ENCODE data around the gene UHRF2. TPM values are rescaled to one million over a fixed set of nuclear protein-coding genes. Genes with fewer than 3 reads are reported as not detected.

UHRF2 gene
- total and polyA plus RNA-seq, 8 donors = 12.8 to 30.0 (median 17.5) TPM

DNA sequence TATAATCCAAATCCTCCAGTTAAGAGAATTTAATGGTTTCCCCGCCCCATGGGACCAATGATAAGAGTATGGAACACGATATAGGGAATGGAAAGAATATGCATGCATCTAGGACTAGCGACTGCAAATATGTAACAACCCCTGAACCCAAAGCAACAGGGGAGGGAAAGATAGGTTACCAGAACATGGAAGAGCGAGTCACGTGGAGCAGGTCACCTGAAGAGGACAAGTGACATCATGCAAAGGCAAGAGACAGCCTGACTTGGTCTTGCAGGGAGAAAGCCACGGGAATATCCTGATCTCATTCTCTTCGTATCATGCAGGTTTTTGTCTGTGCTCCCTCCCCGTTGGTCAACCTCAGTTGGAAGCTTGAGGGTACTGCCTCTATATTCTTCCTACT, 4.7 kb upstream of the UHRF2 start:
- ATAC-seq (no peak), FAIRE-seq (no peak), DNase-seq (no peak)
- no peaks in the 10 kb centered on the region for H3K36me3 ChIP-seq
- H3K27me3 ChIP-seq = no peaks in the 10 kb centered on the region
- no peaks in the 10 kb centered on the region for H3K4me1 ChIP-seq
- no peak overlapping the region for H3K4me3 ChIP-seq
- H3K27ac ChIP-seq = no peak overlapping the region
- TF ChIP-seq CTCF (IDR thresholded peaks at IDR 0.05) = no peak
- WGBS, 2 donors = 83 to 87% methylated on average over 8 of the region's 8 CpGs
- no peaks in the 10 kb centered on the region for H3K9me3 ChIP-seq
- intact Hi-C loops (cut with DNase I) = no loop called here

GRCh38 chr9:6409811-6410210, 3.2 kb upstream of the UHRF2 start:
- H3K4me3 ChIP-seq = no peak overlapping the region
- H3K4me1 ChIP-seq = no peaks in the 10 kb centered on the region
- no peaks in the 10 kb centered on the region for H3K36me3 ChIP-seq
- no peaks in the 10 kb centered on the region for H3K9me3 ChIP-seq
- FAIRE-seq (no peak), DNase-seq (no peak), ATAC-seq (no peak)
- WGBS, 2 donors = 76 to 80% methylated on average over 3 of the region's 3 CpGs
- intact Hi-C loops (cut with DNase I) = no loop called here
- H3K27me3 ChIP-seq = no peaks in the 10 kb centered on the region
- no peak overlapping the region for H3K27ac ChIP-seq
- no peak for TF ChIP-seq CTCF (IDR thresholded peaks at IDR 0.05)

DNA sequence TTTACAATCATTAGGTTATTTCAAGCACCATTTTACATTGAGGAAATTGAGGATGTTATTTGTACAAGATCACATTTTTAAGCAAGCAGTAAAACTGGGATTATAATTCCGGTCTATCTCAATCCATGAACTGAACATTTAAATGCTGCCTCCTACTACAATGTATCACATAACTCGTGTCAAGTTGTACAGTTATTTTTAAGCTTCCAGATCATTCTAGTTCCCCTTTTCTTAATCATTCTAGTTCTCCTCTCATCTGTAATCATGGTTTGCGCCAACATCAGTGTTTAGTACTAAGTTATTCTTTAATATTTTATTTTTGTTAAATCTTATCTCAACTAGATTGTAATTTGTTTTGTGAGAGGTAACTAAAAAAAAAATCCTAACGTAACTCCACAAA, 2.4 kb upstream of the UHRF2 start:
- DNase-seq (no peak), ATAC-seq (no peak), FAIRE-seq (no peak)
- intact Hi-C loops (cut with DNase I) = no loop called here
- Histone ChIP-seq H3K9me3 (no peaks in the 10 kb centered on the region), H3K36me3 (no peaks in the 10 kb centered on the region), H3K27me3 (no peaks in the 10 kb centered on the region), H3K4me1 (no peaks in the 10 kb centered on the region), H3K4me3 (no peak overlapping the region), H3K27ac (no peak overlapping the region)
- TF ChIP-seq CTCF (IDR thresholded peaks at IDR 0.05) = no peak
- WGBS, 2 donors = 79 to 88% methylated on average over 4 of the region's 4 CpGs

DNA sequence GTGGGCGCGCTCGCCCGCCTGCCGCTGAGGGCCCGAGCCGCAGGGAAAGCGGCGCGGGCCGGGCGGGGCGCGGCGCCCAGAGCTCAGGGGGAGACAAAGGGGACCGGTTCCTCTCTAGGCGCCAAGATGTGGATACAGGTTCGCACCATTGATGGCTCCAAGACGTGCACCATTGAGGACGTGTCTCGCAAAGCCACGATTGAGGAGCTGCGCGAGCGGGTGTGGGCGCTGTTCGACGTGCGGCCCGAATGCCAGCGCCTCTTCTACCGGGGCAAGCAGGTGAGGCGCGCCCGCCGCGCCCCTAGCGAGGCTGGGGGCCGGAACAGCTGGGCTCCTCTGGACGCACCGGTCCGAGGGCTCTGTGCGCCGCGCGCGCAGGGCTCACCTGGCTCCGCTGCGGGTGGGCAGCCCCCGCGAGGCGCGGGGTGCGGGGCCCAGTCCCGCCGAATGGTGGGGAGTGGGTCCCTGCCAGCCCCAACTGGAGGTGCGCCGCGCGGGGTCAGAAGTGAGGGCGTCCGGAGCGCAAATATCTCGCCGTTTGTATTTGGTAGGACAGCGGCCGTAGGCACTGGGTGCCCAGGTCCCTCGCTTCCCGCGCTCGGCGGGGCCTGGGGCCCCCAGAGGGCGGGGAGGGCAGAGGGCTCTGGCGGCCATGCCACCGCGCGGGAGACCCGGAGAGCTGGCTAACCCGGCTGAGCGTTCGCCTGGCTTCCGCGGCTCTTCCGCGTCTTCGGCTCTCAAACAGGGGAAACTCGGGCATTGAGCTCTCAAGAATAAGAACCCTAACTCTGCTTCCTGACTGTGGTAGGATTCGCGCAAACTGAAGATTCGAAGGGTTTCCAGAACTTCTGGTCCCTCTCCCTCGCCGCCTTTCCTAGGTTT, 607 bp downstream of the UHRF2 start:
- Histone ChIP-seq H3K27me3 (no peaks in the 10 kb centered on the region), H3K4me3 (peak overlapping the region; percentile 90 to 96 (median 94)), H3K9me3 (no peaks in the 10 kb centered on the region), H3K4me1 (peaks cover 0 to 4% (median 0%) of the 10 kb centered on the region in 3 donors), H3K27ac (peak overlapping the region; percentile 68 to 87 (median 76)), H3K36me3 (no peaks in the 10 kb centered on the region)
- intact Hi-C loops (cut with DNase I) = no loop called here
- FAIRE-seq (no peak), ATAC-seq (peak; percentile 36 to 60 (median 44)), DNase-seq (peak; percentile 30 to 80 (median 54))
- WGBS, 2 donors = 0% methylated on average over 81 to 92 of the region's 92 CpGs
- TF ChIP-seq CTCF (IDR thresholded peaks at IDR 0.05) = no peak

- Histone ChIP-seq H3K27ac (peak overlapping the region in 3 of 4 donors; percentile 68 to 87 (median 81)), H3K36me3 (no peaks in the 10 kb centered on the region), H3K4me1 (peaks cover 3 to 7% (median 4%) of the 10 kb centered on the region in 3 donors), H3K9me3 (no peaks in the 10 kb centered on the region), H3K27me3 (no peaks in the 10 kb centered on the region), H3K4me3 (peak overlapping the region; percentile 90 to 96 (median 94))
- ATAC-seq = peak in 2 of 4 donors; percentile 6 to 19
- 0% methylated on average over 11 of the region's 11 CpGs for WGBS, 2 donors
- DNase-seq = no peak
- TF ChIP-seq CTCF (IDR thresholded peaks at IDR 0.05) = no peak
- intact Hi-C loops (cut with DNase I) = no loop called here
- no peak for FAIRE-seq
Observed at GRCh38 chr9:6414247-6414641, 1.2 kb downstream of the UHRF2 start.
